HCT116 (cell line): ENCODE measurements around the gene TNF.

Source experiments
- ATF3 ChIP-seq: IDR thresholded peaks from 2 replicates; pipeline ENCODE4 v1.6.1; 2012
- CTCF ChIP-seq, 3 experiments: fragments of 200-600 bp in 1 of 3; sonication (generic) in 1 of 3; IDR thresholded peaks in 2 of 3; conservative IDR thresholded peaks in 1 of 3; 2 replicates each; pipeline ENCODE4 v1.5.1; 2012 to 2017; ENCODE audit warnings: low read depth in 2 of 3, low read length in 2 of 3, antibody characterized with exemption in 1 of 3, borderline replicate concordance in 1 of 3, control low read depth in 1 of 3, mild to moderate bottlenecking in 1 of 3, mixed read lengths in 1 of 3, mixed run types in 1 of 3, moderate library complexity in 1 of 3; ENCODE audit not compliant: insufficient read depth in 1 of 3
- EGR1 ChIP-seq: IDR thresholded peaks from 2 replicates; pipeline ENCODE4 v1.6.1; 2012; ENCODE audit warnings: low read depth
- EZH2 ChIP-seq: fragments of 200-600 bp; sonication (generic); IDR thresholded peaks from 2 replicates; pipeline ENCODE4 v1.6.1; 2017; ENCODE audit warnings: antibody characterized with exemption, mixed run types
- EZH2phosphoT487 ChIP-seq: fragments of 200-600 bp; IDR thresholded peaks from 2 replicates; pipeline ENCODE4 v1.6.1; 2018; ENCODE audit warnings: antibody characterized with exemption, borderline replicate concordance
- POLR2A ChIP-seq: IDR thresholded peaks from 2 replicates; pipeline ENCODE4 v1.7.0; 2011; ENCODE audit warnings: borderline replicate concordance; ENCODE audit not compliant: insufficient read depth, insufficient read length; ENCODE audit errors: extremely low read depth
- SP1 ChIP-seq: IDR thresholded peaks from 2 replicates; pipeline ENCODE4 v1.6.1; 2012; ENCODE audit warnings: low read depth
- SRF ChIP-seq: IDR thresholded peaks from 2 replicates; pipeline ENCODE4 v1.6.1; 2012; ENCODE audit warnings: low read depth
- ZFX ChIP-seq: fragments of 450-650 bp; IDR thresholded peaks from 2 replicates; pipeline ENCODE4 v1.6.1; 2017

GRCh38 chr6:31586008-31586407 is 10.6 kb downstream of the TNF start, which contains the start of gene LST1:
- no peak for TF ChIP-seq EZH2phosphoT487
- no peak for TF ChIP-seq CTCF (IDR thresholded peaks at IDR 0.05 in 2 of 3, conservative IDR thresholded peaks at IDR 0.05 in 1 of 3; ENCODE audit: borderline replicate concordance in 1 of 3, insufficient read depth in 1 of 3, low read depth in 2 of 3, low read length in 2 of 3)
- no peak for TF ChIP-seq ZFX
- TF ChIP-seq EGR1 = no peak
- TF ChIP-seq POLR2A = no peak
- no peak for TF ChIP-seq EZH2
- TF ChIP-seq SP1 = no peak
- TF ChIP-seq ATF3 = no peak
- no peak for TF ChIP-seq SRF
